Anterior cingulate cortex (tissue), 58 donors: Measurements from ENCODE around the gene KLK1.
"Not testable (repeated sequence)": the region's sequence is repeated elsewhere in the genome, so short reads cannot be mapped to it uniquely, and the experiment has no call there.

ENCODE experiments used
- DNase-seq, 58 donors: peaks; one replicate each; lab custom pipeline; 2025; lab: John Stamatoyannopoulos, UW

KLK1 gene

GRCh38 chr19:50817941-50818858 lies 5.4 kb downstream of the KLK1 start:
- DNase-seq: peak in 1 of 58 donors; percentile 9

GRCh38 chr19:50815439-50815838 lies 8.1 kb downstream of the KLK1 start:
- DNase-seq: no peak

GRCh38 chr19:50814883-50815282 lies 8.7 kb downstream of the KLK1 start:
- DNase-seq: no peak

- no peak for DNase-seq
These were observed 11.1 kb downstream of the KLK1 start for GRCh38 chr19:50812474-50812873.

- not testable (repeated sequence) for DNase-seq
These were observed 11.9 kb downstream of the KLK1 start for GRCh38 chr19:50811622-50812238.

GRCh38 chr19:50808856-50809255 lies 14.7 kb downstream of the KLK1 start:
- DNase-seq: no peak

- peak; percentile 75 to 99 (median 97) for DNase-seq
These were observed 18.9 kb downstream of the KLK1 start for GRCh38 chr19:50804420-50805272.

GRCh38 chr19:50803633-50804419 lies 19.8 kb downstream of the KLK1 start:
- peak in 2 of 58 donors; percentile 13 to 46 for DNase-seq

GRCh38 chr19:50801107-50801506 lies 22.5 kb downstream of the KLK1 start:
- DNase-seq: no peak

GRCh38 chr19:50799547-50799851 lies 24.1 kb downstream of the KLK1 start:
- DNase-seq: no peak

GRCh38 chr19:50798659-50799546 lies 24.7 kb downstream of the KLK1 start:
- DNase-seq: no peak

GRCh38 chr19:50797781-50798658 lies 25.6 kb downstream of the KLK1 start:
- DNase-seq: no peak

- DNase-seq: no peak
These were observed 26.2 kb downstream of the KLK1 start for GRCh38 chr19:50797429-50797780.

GRCh38 chr19:50796634-50797428 lies 26.8 kb downstream of the KLK1 start:
- no peak for DNase-seq

GRCh38 chr19:50796128-50796633 lies 27.4 kb downstream of the KLK1 start:
- no peak for DNase-seq

- no peak for DNase-seq
These were observed 27.9 kb downstream of the KLK1 start for GRCh38 chr19:50795664-50796073.
